Keratinocyte (primary cell): ENCODE results near the gene TFB1M. TPM values are rescaled to one million over a fixed set of nuclear protein-coding genes. Genes with fewer than 3 reads are reported as not detected.
A peak's percentile ranks its signal among the peaks of the same experiment; 100 is the strongest.

Experiments used
- DNase-seq: peaks from one replicate; pipeline ENCODE4 v3.0.0-alpha.2; 2011; ENCODE audit warnings: low read depth, missing footprints, low spot score
- FAIRE-seq: peaks from 2 replicates; lab custom pipeline; 2011; peaks lifted over from hg19 to GRCh38; lab: Jason Lieb, UNC
- H2AFZ ChIP-seq: 2 replicates; pipeline ENCODE4 v1.6.0; 2012; ENCODE audit warnings: low read length, control low read depth, inconsistent platforms; ENCODE audit not compliant: control insufficient read depth
- H3K27ac ChIP-seq: 2 replicates; pipeline ENCODE4 v1.5.1; 2011; ENCODE audit warnings: low read length; ENCODE audit not compliant: control insufficient read depth, insufficient read depth
- H3K27me3 ChIP-seq: 3 replicates; pipeline ENCODE4 v1.6.0; 2011; ENCODE audit warnings: low read length; ENCODE audit not compliant: control insufficient read depth, insufficient read depth; ENCODE audit errors: extremely low read depth
- H3K36me3 ChIP-seq, 2 experiments: 2 replicates in 1 of 2; 3 replicates in 1 of 2; pipeline ENCODE4 v1.5.1; 2011; ENCODE audit warnings: low read length in 2 of 2, mild to moderate bottlenecking in 1 of 2; ENCODE audit not compliant: control insufficient read depth in 2 of 2, insufficient read depth in 2 of 2; ENCODE audit errors: extremely low read depth in 1 of 2
- H3K4me1 ChIP-seq: 3 replicates; pipeline ENCODE4 v1.5.1; 2011; ENCODE audit warnings: low read length; ENCODE audit not compliant: control insufficient read depth, insufficient read depth; ENCODE audit errors: extremely low read depth
- H3K4me2 ChIP-seq: 3 replicates; pipeline ENCODE4 v1.6.0; 2011; ENCODE audit warnings: low read depth, low read length; ENCODE audit not compliant: control insufficient read depth, insufficient read depth; ENCODE audit errors: extremely low read depth
- H3K4me3 ChIP-seq, 3 experiments: fragments of 200-600 bp in 1 of 3; sonication (generic) in 1 of 3; 2 replicates in 2 of 3; 3 replicates in 1 of 3; pipeline ENCODE4 v1.5.1; 2011 to 2016; ENCODE audit warnings: low read length in 3 of 3, mild to moderate bottlenecking in 3 of 3, control low read depth in 2 of 3, inconsistent platforms in 1 of 3, low read depth in 1 of 3, mixed read lengths in 1 of 3, mixed run types in 1 of 3, moderate library complexity in 1 of 3; ENCODE audit not compliant: control insufficient read depth in 2 of 3, insufficient read depth in 2 of 3; ENCODE audit errors: extremely low read depth in 1 of 3
- H3K79me2 ChIP-seq: 2 replicates; pipeline ENCODE4 v1.6.0; 2012; ENCODE audit warnings: low read length; ENCODE audit not compliant: control insufficient read depth, insufficient read depth
- H3K9ac ChIP-seq: 3 replicates; pipeline ENCODE4 v1.6.0; 2011; ENCODE audit warnings: low read length; ENCODE audit not compliant: control insufficient read depth, insufficient read depth; ENCODE audit errors: extremely low read depth
- H3K9me1 ChIP-seq: 3 replicates; pipeline ENCODE4 v1.6.0; 2011; ENCODE audit warnings: low read length; ENCODE audit not compliant: control insufficient read depth, insufficient read depth; ENCODE audit errors: extremely low read depth
- H3K9me3 ChIP-seq: 2 replicates; pipeline ENCODE4 v1.5.1; 2012; ENCODE audit warnings: low read depth, low read length; ENCODE audit not compliant: control insufficient read depth
- H4K20me1 ChIP-seq: 3 replicates; pipeline ENCODE4 v1.6.0; 2011; ENCODE audit warnings: low read length; ENCODE audit not compliant: control insufficient read depth, insufficient read depth; ENCODE audit errors: extremely low read depth
- CTCF ChIP-seq, 3 experiments: IDR thresholded peaks in 1 of 3; conservative IDR thresholded peaks in 1 of 3; optimal IDR thresholded peaks in 1 of 3; 2 replicates in 2 of 3; 3 replicates in 1 of 3; pipeline versions ENCODE3 to v1.5.1; 2011; ENCODE audit warnings: low read length in 3 of 3, mild to moderate bottlenecking in 3 of 3, moderate library complexity in 2 of 3, control low read depth in 1 of 3, inconsistent platforms in 1 of 3; ENCODE audit not compliant: insufficient read depth in 2 of 3; ENCODE audit errors: extremely low read depth in 1 of 3
- EZH2 ChIP-seq: IDR thresholded peaks from one replicate; pipeline ENCODE4 v1.6.1; 2012; ENCODE audit warnings: inconsistent platforms, mild to moderate bottlenecking, low read length, moderate library complexity
- dilution Hi-C: fragments of 300-500 bp; cut with MboI; formaldehyde crosslinking; loops from one replicate; pipeline ENCODE4 v1.7.0; 2020; ENCODE audit warnings: low sequenced_read_pairs; ENCODE audit not compliant: extremely low pct_ligation_motif_present
- polyA plus RNA-seq, 5 experiments: library from polyadenylated mRNA; depleted of rRNA in 3 of 5; stranded (reverse) in 3 of 5; stranded (forward) in 1 of 5; unstranded in 1 of 5; fragments of >200 nt; gene quantifications; 1 replicate in 1 of 5; 2 replicates in 3 of 5; 3 replicates in 1 of 5; pipeline versions ENCODE4 v1.2.1 to v1.2.3, GENCODE V29; 2011 to 2012; ENCODE audit warnings: missing spikeins in 2 of 5, low read depth in 1 of 5, low replicate concordance in 1 of 5

Gene TFB1M
- polyA plus RNA-seq, 1 donor (not counting 4 experiments of a cell fraction or from before 2014, with no cell fraction given) = 38.6 TPM

GRCh38 chr6:155316419-155316818 lies 2.1 kb upstream of the TFB1M start:
- Histone ChIP-seq H2AFZ (peak overlapping the region; percentile 61), H3K9me1 (no peaks in the 10 kb centered on the region), H3K27me3 (no peaks in the 10 kb centered on the region), H3K9ac (no peak overlapping the region), H3K79me2 (peaks cover 28% of the 10 kb centered on the region), H3K4me2 (no peak overlapping the region), H3K4me1 (peaks cover 12% of the 10 kb centered on the region), H3K27ac (no peak overlapping the region), H3K9me3 (no peaks in the 10 kb centered on the region), H3K4me3 (no peak overlapping the region), H4K20me1 (no peaks in the 10 kb centered on the region), H3K36me3 (peaks cover 0 to 8% of the 10 kb centered on the region in 2 experiments)
- no peak for DNase-seq
- TF ChIP-seq EZH2 (no peak), CTCF (optimal IDR thresholded peaks at IDR 0.05 in 1 of 3, IDR thresholded peaks at IDR 0.05 in 1 of 3, conservative IDR thresholded peaks at IDR 0.05 in 1 of 3; ENCODE audit: extremely low read depth in 1 of 3, insufficient read depth in 2 of 3, low read length in 3 of 3) (no peak)
- dilution Hi-C loops = no loop called here
- no peak for FAIRE-seq

GRCh38 chr6:155315516-155315871 lies 1.2 kb upstream of the TFB1M start:
- DNase-seq (no peak), FAIRE-seq (no peak)
- dilution Hi-C loops = no loop called here
- Histone ChIP-seq H3K36me3 (peaks cover 0 to 8% of the 10 kb centered on the region in 2 experiments), H3K4me2 (peak overlapping the region; percentile 82), H4K20me1 (no peaks in the 10 kb centered on the region), H3K4me3 (peak overlapping the region; percentile 67 to 98 (median 79)), H3K9me1 (no peaks in the 10 kb centered on the region), H3K9ac (peak overlapping the region; percentile 91), H3K79me2 (peaks cover 29% of the 10 kb centered on the region), H3K27me3 (no peaks in the 10 kb centered on the region), H2AFZ (peak overlapping the region; percentile 0), H3K9me3 (no peaks in the 10 kb centered on the region), H3K4me1 (peaks cover 19% of the 10 kb centered on the region), H3K27ac (peak overlapping the region; percentile 89)
- TF ChIP-seq EZH2 (no peak), CTCF (optimal IDR thresholded peaks at IDR 0.05 in 1 of 3, IDR thresholded peaks at IDR 0.05 in 1 of 3, conservative IDR thresholded peaks at IDR 0.05 in 1 of 3; ENCODE audit: extremely low read depth in 1 of 3, insufficient read depth in 2 of 3, low read length in 3 of 3) (no peak)
